ENCODE measurements around the gene EBF4. TPM values are rescaled to one million over a fixed set of nuclear protein-coding genes. Genes with fewer than 3 reads are reported as not detected.

The EBF4 gene
- total and polyA plus RNA-seq, 2 of the 8 experiments (the other 6 are each of a cell fraction or from before 2014, with no cell fraction given), result 1.2 to 2.9 TPM

DNA sequence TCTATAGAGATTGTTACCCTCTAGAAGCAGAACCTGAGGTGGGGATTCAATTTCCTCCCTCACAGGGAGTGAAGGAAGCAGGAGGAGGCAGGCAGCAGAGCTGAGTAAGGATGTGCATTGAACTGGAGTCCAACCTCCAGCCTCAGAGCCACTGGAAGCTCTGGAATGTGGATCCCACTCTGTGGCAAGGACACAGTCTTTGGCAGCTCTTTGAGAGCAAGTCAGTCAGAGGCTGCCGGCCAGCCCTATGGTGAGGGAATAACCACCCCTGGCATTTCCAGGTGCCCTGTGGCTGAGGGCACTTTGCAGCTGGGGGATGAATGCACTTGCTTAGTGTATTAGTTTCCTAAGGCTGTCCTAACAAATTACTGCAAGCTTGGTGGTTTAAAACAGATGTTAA lies 37.2 kb downstream of the EBF4 start:
- TF ChIP-seq TAF1 (IDR thresholded peaks at IDR 0.05; ENCODE audit: low read depth, low read length) (no peak), TCF12 (IDR thresholded peaks at IDR 0.05; ENCODE audit: low read depth, low read length) (no peak), RFX5 (IDR thresholded peaks at IDR 0.05; ENCODE audit: borderline replicate concordance, low read depth, low read length) (no peak), HDAC6 (IDR thresholded peaks at IDR 0.05; ENCODE audit: low read depth, low read length) (no peak)
- no peaks in the 10 kb centered on the region for H3K79me2 ChIP-seq (ENCODE audit: control insufficient read depth in 1 of 2, insufficient read depth in 2 of 2, low read length in 2 of 2)
- no peak for FAIRE-seq
- no peak for DNase-seq (ENCODE audit: low read depth in 1 of 2, low spot score in 2 of 2)
- no peak overlapping the region for H4K91ac ChIP-seq (replicated peaks; ENCODE audit: insufficient read length, low read length)
- H3K4me2 ChIP-seq (ENCODE audit: insufficient read depth in 1 of 2, low read depth in 2 of 2, low read length in 2 of 2), result no peak overlapping the region
- no peak overlapping the region for H3K23ac ChIP-seq (ENCODE audit: insufficient read length)
- no peaks in the 10 kb centered on the region for H3K79me1 ChIP-seq (ENCODE audit: low read depth, low read length)
- H3K23me2 ChIP-seq (ENCODE audit: low read depth, low read length), result no peaks in the 10 kb centered on the region
- H2BK15ac ChIP-seq (ENCODE audit: low read length), result no peak overlapping the region
- ChIA-PET CTCF (ENCODE audit: partially characterized antibody) (interaction anchor here (1.2 to 18.6 kb wide), 5 partner anchors 12 to 43 kb away, joined by 3 to 286 read pairs (median 13); no protein-coding TSS in a partner anchor), POLR2A (ENCODE audit: partially characterized antibody) (interaction anchor here (1.2 kb wide), 1 partner anchor 12 kb away, joined by 3 read pairs; no protein-coding TSS in a partner anchor)
- no peak overlapping the region for H2AFZ ChIP-seq (ENCODE audit: low read length)
- no peak overlapping the region for H2AK5ac ChIP-seq (ENCODE audit: low read depth, low read length)
- 73% methylated on average over 1 of the region's 1 CpG; no CpG with 5 or more reads in 1 of the 2 experiments for WGBS, 2 experiments (ENCODE audit: extremely low coverage in 1 of 2, insufficient coverage in 1 of 2, insufficient read length in 1 of 2, insufficient replicate concordance in 2 of 2, low coverage in 1 of 2, low lambda C conversion rate in 2 of 2, missing lambda C conversion rate in 1 of 2)
- no peak overlapping the region for H3K4ac ChIP-seq (replicated peaks; ENCODE audit: insufficient read length, low read depth, low read length)
- no peaks in the 10 kb centered on the region for H4K20me1 ChIP-seq (replicated peaks in 1 of 2; ENCODE audit: control insufficient read depth in 1 of 2, insufficient read depth in 2 of 2, low read length in 2 of 2)
- H4K8ac ChIP-seq (ENCODE audit: extremely low read depth, insufficient read depth, low read length), result no peak overlapping the region
- no peak overlapping the region for H2BK12ac ChIP-seq (ENCODE audit: low read depth, low read length)
- H2BK20ac ChIP-seq (ENCODE audit: low read length), result no peak overlapping the region
- no peak overlapping the region for H3K56ac ChIP-seq (replicated peaks; ENCODE audit: insufficient read length, low read depth, low read length)
- no peak overlapping the region for H3K14ac ChIP-seq (ENCODE audit: insufficient read length)
- no peak overlapping the region for H3K4me3 ChIP-seq (ENCODE audit: extremely low read depth in 1 of 4, insufficient read depth in 2 of 4, low read depth in 3 of 4, low read length in 4 of 4)
- no peak overlapping the region for H4K5ac ChIP-seq (ENCODE audit: insufficient read length, low read depth, low read length)
- H3K36me3 ChIP-seq (ENCODE audit: control insufficient read depth in 2 of 4, insufficient read depth in 4 of 4, low read length in 3 of 4), result no peaks in the 10 kb centered on the region
- no peak overlapping the region for H2BK5ac ChIP-seq (ENCODE audit: low read depth, low read length)
- no peaks in the 10 kb centered on the region for H3K4me1 ChIP-seq (replicated peaks in 1 of 4; ENCODE audit: control insufficient read depth in 3 of 4, insufficient read depth in 4 of 4, low read length in 3 of 4)
- no peaks in the 10 kb centered on the region for H3K27me3 ChIP-seq (replicated peaks in 1 of 4; ENCODE audit: control insufficient read depth in 3 of 4, extremely low read depth in 1 of 4, insufficient read depth in 3 of 4, low read length in 3 of 4)
- H3K9ac ChIP-seq (replicated peaks in 1 of 4; ENCODE audit: extremely low read depth in 1 of 4, low read depth in 3 of 4, low read length in 3 of 4), result no peak overlapping the region
- H3K27ac ChIP-seq (ENCODE audit: low read depth, low read length), result no peak overlapping the region
- 0 out of 4 replicates have a peak, but pooled peaks cover 2 to 3% of the 10 kb centered on the region in 2 experiments for H3K9me3 ChIP-seq (ENCODE audit: insufficient read depth in 2 of 2, low read depth in 1 of 2, low read length in 1 of 2)
- no peak overlapping the region for H2BK120ac ChIP-seq (replicated peaks; ENCODE audit: low read depth, low read length)
- H3K18ac ChIP-seq (ENCODE audit: extremely low read depth, low read length), result no peak overlapping the region

Measured in H1 (cell line).